ENCODE results near the gene TUBB6.
A peak's percentile ranks its signal among the peaks of the same experiment; 100 is the strongest.

The TUBB6 gene

GRCh38 chr18:12293831-12294230 is 14.2 kb upstream of the TUBB6 start:
- H3K4me1 ChIP-seq (ENCODE audit: control insufficient read depth in 1 of 2, insufficient read depth in 2 of 2, low read length in 2 of 2) = peaks cover 0 to 4% of the 10 kb centered on the region in 2 donors
- H3K27me3 ChIP-seq (ENCODE audit: low read depth, low read length) = no peaks in the 10 kb centered on the region
- no peak overlapping the region for H3K27ac ChIP-seq (ENCODE audit: low read length)
- H3K4me3 ChIP-seq (ENCODE audit: low read depth in 1 of 2, low read length in 2 of 2) = no peak overlapping the region
- no peaks in the 10 kb centered on the region for H3K36me3 ChIP-seq (ENCODE audit: control insufficient read depth in 1 of 2, insufficient read depth in 2 of 2, low read length in 2 of 2)
- H3K9me3 ChIP-seq (ENCODE audit: control insufficient read depth in 1 of 2, low read length in 2 of 2) = no peaks in the 10 kb centered on the region

GRCh38 chr18:12295389-12296086 is 12.5 kb upstream of the TUBB6 start:
- H3K36me3 ChIP-seq (ENCODE audit: control insufficient read depth in 1 of 2, insufficient read depth in 2 of 2, low read length in 2 of 2) = no peaks in the 10 kb centered on the region
- H3K4me3 ChIP-seq (ENCODE audit: low read depth in 1 of 2, low read length in 2 of 2) = no peak overlapping the region
- H3K4me1 ChIP-seq (ENCODE audit: control insufficient read depth in 1 of 2, insufficient read depth in 2 of 2, low read length in 2 of 2) = no peaks in the 10 kb centered on the region
- no peak overlapping the region for H3K27ac ChIP-seq (ENCODE audit: low read length)
- no peaks in the 10 kb centered on the region for H3K9me3 ChIP-seq (ENCODE audit: control insufficient read depth in 1 of 2, low read length in 2 of 2)
- no peaks in the 10 kb centered on the region for H3K27me3 ChIP-seq (ENCODE audit: low read depth, low read length)

- Histone ChIP-seq H3K9me3 (ENCODE audit: control insufficient read depth in 1 of 2, low read length in 2 of 2) (no peaks in the 10 kb centered on the region), H3K36me3 (ENCODE audit: control insufficient read depth in 1 of 2, insufficient read depth in 2 of 2, low read length in 2 of 2) (no peaks in the 10 kb centered on the region), H3K4me3 (ENCODE audit: low read depth in 1 of 2, low read length in 2 of 2) (no peak overlapping the region), H3K4me1 (ENCODE audit: control insufficient read depth in 1 of 2, insufficient read depth in 2 of 2, low read length in 2 of 2) (no peaks in the 10 kb centered on the region), H3K27me3 (ENCODE audit: low read depth, low read length) (no peaks in the 10 kb centered on the region), H3K27ac (ENCODE audit: low read length) (no peak overlapping the region)
Observed at GRCh38 chr18:12296087-12296403, 12.0 kb upstream of the TUBB6 start.

GRCh38 chr18:12296457-12296856 is 11.6 kb upstream of the TUBB6 start:
- Histone ChIP-seq H3K4me3 (ENCODE audit: low read depth in 1 of 2, low read length in 2 of 2) (no peak overlapping the region), H3K4me1 (ENCODE audit: control insufficient read depth in 1 of 2, insufficient read depth in 2 of 2, low read length in 2 of 2) (no peaks in the 10 kb centered on the region), H3K9me3 (ENCODE audit: control insufficient read depth in 1 of 2, low read length in 2 of 2) (no peaks in the 10 kb centered on the region), H3K27ac (ENCODE audit: low read length) (no peak overlapping the region), H3K36me3 (ENCODE audit: control insufficient read depth in 1 of 2, insufficient read depth in 2 of 2, low read length in 2 of 2) (no peaks in the 10 kb centered on the region), H3K27me3 (ENCODE audit: low read depth, low read length) (no peaks in the 10 kb centered on the region)

- no peak overlapping the region for H3K27ac ChIP-seq (ENCODE audit: low read length)
- no peaks in the 10 kb centered on the region for H3K27me3 ChIP-seq (ENCODE audit: low read depth, low read length)
- H3K4me1 ChIP-seq (ENCODE audit: control insufficient read depth in 1 of 2, insufficient read depth in 2 of 2, low read length in 2 of 2) = peaks cover 0 to 4% of the 10 kb centered on the region in 2 donors
- H3K36me3 ChIP-seq (ENCODE audit: control insufficient read depth in 1 of 2, insufficient read depth in 2 of 2, low read length in 2 of 2) = no peaks in the 10 kb centered on the region
- no peaks in the 10 kb centered on the region for H3K9me3 ChIP-seq (ENCODE audit: control insufficient read depth in 1 of 2, low read length in 2 of 2)
- no peak overlapping the region for H3K4me3 ChIP-seq (ENCODE audit: low read depth in 1 of 2, low read length in 2 of 2)
Observed at GRCh38 chr18:12299862-12300261, 8.2 kb upstream of the TUBB6 start.

GRCh38 chr18:12301263-12302005 is 6.6 kb upstream of the TUBB6 start:
- no peaks in the 10 kb centered on the region for H3K36me3 ChIP-seq (ENCODE audit: control insufficient read depth in 1 of 2, insufficient read depth in 2 of 2, low read length in 2 of 2)
- H3K27me3 ChIP-seq (ENCODE audit: low read depth, low read length) = no peaks in the 10 kb centered on the region
- peaks cover 0 to 19% of the 10 kb centered on the region in 2 donors for H3K4me1 ChIP-seq (ENCODE audit: control insufficient read depth in 1 of 2, insufficient read depth in 2 of 2, low read length in 2 of 2)
- H3K9me3 ChIP-seq (ENCODE audit: control insufficient read depth in 1 of 2, low read length in 2 of 2) = no peaks in the 10 kb centered on the region
- no peak overlapping the region for H3K27ac ChIP-seq (ENCODE audit: low read length)
- no peak overlapping the region for H3K4me3 ChIP-seq (ENCODE audit: low read depth in 1 of 2, low read length in 2 of 2)

- peaks cover 0 to 24% of the 10 kb centered on the region in 2 donors for H3K4me1 ChIP-seq (ENCODE audit: control insufficient read depth in 1 of 2, insufficient read depth in 2 of 2, low read length in 2 of 2)
- no peaks in the 10 kb centered on the region for H3K27me3 ChIP-seq (ENCODE audit: low read depth, low read length)
- H3K4me3 ChIP-seq (ENCODE audit: low read depth in 1 of 2, low read length in 2 of 2) = no peak overlapping the region
- no peak overlapping the region for H3K27ac ChIP-seq (ENCODE audit: low read length)
- no peaks in the 10 kb centered on the region for H3K36me3 ChIP-seq (ENCODE audit: control insufficient read depth in 1 of 2, insufficient read depth in 2 of 2, low read length in 2 of 2)
- no peaks in the 10 kb centered on the region for H3K9me3 ChIP-seq (ENCODE audit: control insufficient read depth in 1 of 2, low read length in 2 of 2)
Observed at GRCh38 chr18:12302391-12303147, 5.5 kb upstream of the TUBB6 start.

- Histone ChIP-seq H3K36me3 (ENCODE audit: control insufficient read depth in 1 of 2, insufficient read depth in 2 of 2, low read length in 2 of 2) (no peaks in the 10 kb centered on the region), H3K4me1 (ENCODE audit: control insufficient read depth in 1 of 2, insufficient read depth in 2 of 2, low read length in 2 of 2) (peaks cover 0 to 25% of the 10 kb centered on the region in 2 donors), H3K9me3 (ENCODE audit: control insufficient read depth in 1 of 2, low read length in 2 of 2) (no peaks in the 10 kb centered on the region), H3K27ac (ENCODE audit: low read length) (no peak overlapping the region), H3K4me3 (ENCODE audit: low read depth in 1 of 2, low read length in 2 of 2) (no peak overlapping the region), H3K27me3 (ENCODE audit: low read depth, low read length) (no peaks in the 10 kb centered on the region)
Observed at GRCh38 chr18:12304351-12305210, 3.5 kb upstream of the TUBB6 start.

- Histone ChIP-seq H3K27me3 (ENCODE audit: low read depth, low read length) (no peaks in the 10 kb centered on the region), H3K9me3 (ENCODE audit: control insufficient read depth in 1 of 2, low read length in 2 of 2) (no peaks in the 10 kb centered on the region), H3K36me3 (ENCODE audit: control insufficient read depth in 1 of 2, insufficient read depth in 2 of 2, low read length in 2 of 2) (no peaks in the 10 kb centered on the region), H3K27ac (ENCODE audit: low read length) (no peak overlapping the region), H3K4me3 (ENCODE audit: low read depth in 1 of 2, low read length in 2 of 2) (no peak overlapping the region), H3K4me1 (ENCODE audit: control insufficient read depth in 1 of 2, insufficient read depth in 2 of 2, low read length in 2 of 2) (peaks cover 0 to 30% of the 10 kb centered on the region in 2 donors)
Observed at GRCh38 chr18:12305211-12305610, 2.8 kb upstream of the TUBB6 start.

- Histone ChIP-seq H3K36me3 (ENCODE audit: control insufficient read depth in 1 of 2, insufficient read depth in 2 of 2, low read length in 2 of 2) (peaks cover 0 to 1% of the 10 kb centered on the region in 2 donors), H3K4me3 (ENCODE audit: low read depth in 1 of 2, low read length in 2 of 2) (peak overlapping the region; percentile 70 to 75), H3K4me1 (ENCODE audit: control insufficient read depth in 1 of 2, insufficient read depth in 2 of 2, low read length in 2 of 2) (peaks cover 0 to 38% of the 10 kb centered on the region in 2 donors), H3K27me3 (ENCODE audit: low read depth, low read length) (no peaks in the 10 kb centered on the region), H3K27ac (ENCODE audit: low read length) (no peak overlapping the region), H3K9me3 (ENCODE audit: control insufficient read depth in 1 of 2, low read length in 2 of 2) (no peaks in the 10 kb centered on the region)
Observed at GRCh38 chr18:12305930-12306629, 2.0 kb upstream of the TUBB6 start.
